Suprapubic skin (tissue), 4 donors: ENCODE results near the gene OR2A1. TPM values are rescaled to one million over a fixed set of nuclear protein-coding genes. Genes with fewer than 3 reads are reported as not detected.
"Not testable (repeated sequence)": the region's sequence is repeated elsewhere in the genome, so short reads cannot be mapped to it uniquely, and the experiment has no call there.

Experiments
- DNase-seq, 2 donors: peaks; one replicate each; pipeline ENCODE4 v3.0.0-alpha.2; 2019; ENCODE audit warnings: low spot score in 2 of 2
- H3K27ac ChIP-seq: fragments of 200-600 bp; sonication (generic); one replicate; pipeline ENCODE4 v1.5.1; 2019
- H3K27me3 ChIP-seq: fragments of 200-600 bp; sonication (generic); one replicate; pipeline ENCODE4 v1.5.1; 2019
- H3K36me3 ChIP-seq: fragments of 200-600 bp; sonication (generic); one replicate; pipeline ENCODE4 v1.5.1; 2019
- H3K4me1 ChIP-seq: fragments of 200-600 bp; sonication (generic); one replicate; pipeline ENCODE4 v1.5.1; 2019
- H3K4me3 ChIP-seq: fragments of 200-600 bp; sonication (generic); one replicate; pipeline ENCODE4 v1.5.1; 2019; ENCODE audit warnings: mild to moderate bottlenecking
- H3K9me3 ChIP-seq: fragments of 200-600 bp; sonication (generic); one replicate; pipeline ENCODE4 v1.5.1; 2019
- WGBS: methylation state at CpG from one replicate; pipeline ENCODE4 v1.1.5; 2018; 5-methylcytosine and 5-hydroxymethylcytosine counted together
- total RNA-seq, 4 donors: library from RNA; depleted of rRNA; stranded (reverse); fragments of >200 nt; gene quantifications; one replicate each; pipeline ENCODE4 v1.1.0, GENCODE V29; 2016

Gene OR2A1
- total RNA-seq, 4 donors from 2014 or later: not detected

- H3K4me1 ChIP-seq, H3K27ac ChIP-seq, H3K27me3 ChIP-seq, DNase-seq, H3K4me3 ChIP-seq, H3K36me3 ChIP-seq, H3K9me3 ChIP-seq: not testable (repeated sequence)
- WGBS: no CpG with 5 or more reads among the region's 5 CpGs
These were observed 8.6 kb upstream of the OR2A1 start for GRCh38 chr7:144303607-144304006.

- H3K36me3 ChIP-seq, H3K27me3 ChIP-seq, H3K27ac ChIP-seq, H3K4me3 ChIP-seq, DNase-seq, H3K4me1 ChIP-seq, H3K9me3 ChIP-seq: not testable (repeated sequence)
- WGBS: no CpG with 5 or more reads among the region's 2 CpGs
These were observed 7.1 kb upstream of the OR2A1 start for GRCh38 chr7:144305156-144305555.

GRCh38 chr7:144309702-144310101 lies 2.5 kb upstream of the OR2A1 start:
- not testable (repeated sequence) for H3K9me3 ChIP-seq, H3K27me3 ChIP-seq, H3K36me3 ChIP-seq, DNase-seq, H3K4me3 ChIP-seq, H3K27ac ChIP-seq, H3K4me1 ChIP-seq
- WGBS: no CpG with 5 or more reads among the region's 2 CpGs

GRCh38 chr7:144311218-144311617 lies 1.0 kb upstream of the OR2A1 start:
- WGBS: no CpG with 5 or more reads among the region's 2 CpGs
- not testable (repeated sequence) for H3K9me3 ChIP-seq, DNase-seq, H3K36me3 ChIP-seq, H3K4me1 ChIP-seq, H3K27ac ChIP-seq, H3K27me3 ChIP-seq, H3K4me3 ChIP-seq

- H3K27me3 ChIP-seq, H3K9me3 ChIP-seq, H3K27ac ChIP-seq, DNase-seq, H3K4me3 ChIP-seq, H3K36me3 ChIP-seq, H3K4me1 ChIP-seq: not testable (repeated sequence)
- no CpG with 5 or more reads among the region's 1 CpG for WGBS
These were observed 5.3 kb downstream of the OR2A1 start for GRCh38 chr7:144317537-144317936.

GRCh38 chr7:144319547-144319946 lies 7.3 kb downstream of the OR2A1 start:
- H3K4me3 ChIP-seq, H3K36me3 ChIP-seq, H3K27ac ChIP-seq, H3K4me1 ChIP-seq, DNase-seq, H3K9me3 ChIP-seq, H3K27me3 ChIP-seq: not testable (repeated sequence)
- WGBS: no CpG with 5 or more reads among the region's 2 CpGs

- H3K27me3 ChIP-seq, DNase-seq, H3K4me1 ChIP-seq, H3K9me3 ChIP-seq, H3K36me3 ChIP-seq, H3K4me3 ChIP-seq, H3K27ac ChIP-seq: not testable (repeated sequence)
- WGBS: no CpG with 5 or more reads among the region's 3 CpGs
These were observed 9.5 kb downstream of the OR2A1 start for GRCh38 chr7:144321677-144322206.

GRCh38 chr7:144323359-144323758 lies 11.1 kb downstream of the OR2A1 start:
- H3K27ac ChIP-seq, H3K4me1 ChIP-seq, H3K4me3 ChIP-seq, H3K36me3 ChIP-seq, H3K27me3 ChIP-seq, H3K9me3 ChIP-seq: not testable (repeated sequence)
- peak in 1 of 2 donors; percentile 54 for DNase-seq
- WGBS: no CpG with 5 or more reads among the region's 4 CpGs

- not testable (repeated sequence) for H3K27me3 ChIP-seq, H3K4me3 ChIP-seq, H3K4me1 ChIP-seq, H3K9me3 ChIP-seq, H3K27ac ChIP-seq, H3K36me3 ChIP-seq, DNase-seq
- 97% methylated on average over 3 of the region's 5 CpGs for WGBS
These were observed 13.6 kb downstream of the OR2A1 start for GRCh38 chr7:144325868-144326267.

- DNase-seq, H3K4me3 ChIP-seq, H3K9me3 ChIP-seq, H3K4me1 ChIP-seq, H3K27ac ChIP-seq, H3K36me3 ChIP-seq, H3K27me3 ChIP-seq: not testable (repeated sequence)
These were observed 17.8 kb downstream of the OR2A1 start for GRCh38 chr7:144330044-144330443.

GRCh38 chr7:144331221-144331995 lies 19.2 kb downstream of the OR2A1 start:
- not testable (repeated sequence) for H3K4me1 ChIP-seq, H3K4me3 ChIP-seq, H3K27ac ChIP-seq, DNase-seq, H3K36me3 ChIP-seq, H3K27me3 ChIP-seq, H3K9me3 ChIP-seq
- 61% methylated on average over 2 of the region's 9 CpGs for WGBS

- not testable (repeated sequence) for H3K27me3 ChIP-seq, H3K27ac ChIP-seq, H3K4me1 ChIP-seq, H3K4me3 ChIP-seq, H3K9me3 ChIP-seq, DNase-seq, H3K36me3 ChIP-seq
- WGBS: 68% methylated on average over 2 of the region's 2 CpGs
These were observed 19.7 kb downstream of the OR2A1 start for GRCh38 chr7:144331996-144332288.

- no CpG with 5 or more reads among the region's 1 CpG for WGBS
- H3K27me3 ChIP-seq, H3K4me1 ChIP-seq, H3K9me3 ChIP-seq, H3K27ac ChIP-seq, H3K36me3 ChIP-seq, H3K4me3 ChIP-seq, DNase-seq: not testable (repeated sequence)
These were observed 36.4 kb downstream of the OR2A1 start for GRCh38 chr7:144348625-144349024.

- not testable (repeated sequence) for DNase-seq, H3K36me3 ChIP-seq, H3K4me1 ChIP-seq, H3K4me3 ChIP-seq, H3K9me3 ChIP-seq, H3K27ac ChIP-seq, H3K27me3 ChIP-seq
- WGBS: 54% methylated on average over 2 of the region's 3 CpGs
These were observed 39.4 kb downstream of the OR2A1 start for GRCh38 chr7:144351667-144352066.

- not testable (repeated sequence) for H3K27ac ChIP-seq, DNase-seq, H3K36me3 ChIP-seq, H3K27me3 ChIP-seq, H3K9me3 ChIP-seq, H3K4me1 ChIP-seq, H3K4me3 ChIP-seq
- WGBS: no CpG with 5 or more reads among the region's 50 CpGs
These were observed 43.1 kb downstream of the OR2A1 start, which contains the start of gene ARHGEF5 for GRCh38 chr7:144355176-144355822. Gene ARHGEF5 (plus strand): TSS chr7:144355402. CDS start chr7:144362670, 7,268 bp downstream.
